GM18907 (cell line): ENCODE results near the gene SFTPA2.
"Not testable (repeated sequence)": the region's sequence is repeated elsewhere in the genome, so short reads cannot be mapped to it uniquely, and the experiment has no call there.

Experiments used
- ATAC-seq: cut with Tn5 transposase; IDR thresholded peaks from one replicate; pipeline ENCODE4 v1.9.1; 2021; ENCODE audit warnings: mild to moderate bottlenecking, moderate library complexity; ENCODE audit not compliant: unreplicated experiment

Gene SFTPA2

DNA sequence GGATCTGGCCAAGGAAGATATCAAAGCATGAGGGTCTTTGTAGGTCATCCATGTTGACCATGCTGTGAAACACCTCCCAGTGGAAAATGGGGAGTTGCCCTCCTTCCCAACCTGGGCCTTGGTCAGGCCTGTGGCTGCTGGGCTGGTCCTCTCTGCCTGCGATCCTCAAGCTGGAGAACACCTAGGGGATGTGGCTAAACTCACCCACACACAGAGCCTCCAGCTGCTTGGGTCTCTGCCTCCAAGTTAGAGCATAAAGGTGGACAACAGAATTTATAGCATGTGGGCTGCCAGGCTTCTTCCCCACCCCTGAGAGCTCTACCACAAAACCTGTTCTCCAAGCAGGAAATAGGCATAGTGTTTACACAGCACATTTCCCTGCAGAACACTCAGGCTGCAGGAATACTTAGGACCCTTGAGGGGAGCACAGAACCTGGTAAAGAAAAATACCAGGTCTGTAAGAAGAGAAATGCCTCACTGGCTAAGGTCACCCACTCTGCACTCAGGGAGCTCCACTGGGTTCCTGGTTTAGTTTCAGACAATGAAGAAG is at the start of gene SFTPA2:
Gene SFTPA2, minus strand, starts transcription at position 248 of the 550 bp plus-strand sequence. CDS start 924 bp downstream, outside the sequence.
- no peak for ATAC-seq

DNA sequence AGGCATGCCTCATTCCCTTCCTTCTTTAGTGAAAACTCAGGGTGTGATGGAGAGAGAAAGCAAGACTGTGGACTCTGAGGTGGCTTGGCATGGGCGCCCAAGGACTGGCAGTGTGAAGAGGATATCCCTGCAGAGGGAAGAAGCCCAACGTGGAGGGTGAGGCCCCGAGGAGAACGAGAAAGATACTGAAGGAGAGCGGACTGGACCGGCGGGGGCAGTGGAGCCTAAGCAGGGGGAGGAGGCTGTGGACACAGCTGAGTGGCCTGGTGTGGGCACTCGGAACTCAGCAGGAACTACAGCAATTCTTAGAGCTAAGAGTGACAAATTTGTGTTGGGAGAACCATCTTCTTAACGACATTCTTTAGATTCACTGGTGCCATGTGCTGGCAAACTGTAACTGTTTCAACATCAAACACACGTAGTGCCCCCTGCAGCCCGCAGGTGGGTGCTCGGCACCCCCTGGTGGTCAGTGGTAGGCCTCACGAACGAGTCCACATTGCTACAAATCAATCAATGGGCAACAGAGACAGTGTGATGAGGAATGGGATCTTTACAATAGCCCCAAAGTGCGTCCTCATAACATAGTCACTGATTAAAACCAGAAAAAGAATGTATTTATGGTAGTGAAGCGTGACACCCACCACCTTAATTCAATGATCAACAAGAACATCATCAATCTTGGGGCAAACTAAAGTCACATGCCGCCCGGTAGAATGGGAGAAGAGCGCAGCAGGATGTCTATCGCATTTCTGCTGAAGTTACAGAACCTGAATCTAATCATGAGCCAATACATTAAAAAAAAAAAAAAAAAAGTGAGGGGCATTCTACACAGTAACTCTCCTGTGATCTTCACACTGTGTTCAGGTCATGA is 48.5 kb upstream of the SFTPA2 start:
- ATAC-seq: no peak

DNA sequence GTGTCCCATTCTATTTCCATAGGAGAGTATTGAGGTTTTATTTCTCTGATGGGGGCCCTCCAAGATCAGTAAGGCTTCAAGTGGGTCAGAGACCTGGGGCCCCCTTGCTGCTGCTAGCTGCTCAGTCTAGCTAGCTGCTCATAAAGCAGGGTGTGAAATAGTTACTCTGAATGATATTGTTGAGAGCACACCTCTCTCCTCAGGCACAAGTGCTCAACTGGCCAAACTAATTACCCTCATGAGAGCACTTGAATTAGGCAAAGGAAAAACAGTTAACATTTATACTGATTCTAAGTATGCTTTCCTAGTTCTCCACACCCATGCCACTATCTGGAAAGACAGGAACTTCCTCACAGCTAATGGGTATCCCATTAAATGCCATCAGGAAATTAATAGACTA is 45.1 kb upstream of the SFTPA2 start:
- ATAC-seq: no peak

DNA sequence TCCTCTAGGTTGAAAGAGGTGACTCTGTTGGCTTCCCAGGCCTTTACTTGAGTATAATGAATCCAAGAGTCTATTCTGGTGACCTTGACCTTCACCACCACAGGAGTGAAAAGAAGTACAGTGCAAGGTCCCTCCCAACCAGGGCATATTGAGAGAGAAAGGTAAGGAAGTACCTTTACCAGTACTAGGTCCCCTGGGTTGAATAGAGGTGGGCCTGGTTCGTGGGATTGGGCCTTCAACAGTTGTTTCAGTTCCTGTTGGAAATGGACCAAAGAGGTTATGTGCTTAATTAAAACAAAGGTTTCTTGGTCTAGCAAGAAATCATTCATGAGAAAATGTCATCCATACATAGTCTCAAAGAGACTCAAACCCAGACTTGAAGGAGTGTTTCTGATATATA is 44.1 kb upstream of the SFTPA2 start:
- no peak for ATAC-seq

DNA sequence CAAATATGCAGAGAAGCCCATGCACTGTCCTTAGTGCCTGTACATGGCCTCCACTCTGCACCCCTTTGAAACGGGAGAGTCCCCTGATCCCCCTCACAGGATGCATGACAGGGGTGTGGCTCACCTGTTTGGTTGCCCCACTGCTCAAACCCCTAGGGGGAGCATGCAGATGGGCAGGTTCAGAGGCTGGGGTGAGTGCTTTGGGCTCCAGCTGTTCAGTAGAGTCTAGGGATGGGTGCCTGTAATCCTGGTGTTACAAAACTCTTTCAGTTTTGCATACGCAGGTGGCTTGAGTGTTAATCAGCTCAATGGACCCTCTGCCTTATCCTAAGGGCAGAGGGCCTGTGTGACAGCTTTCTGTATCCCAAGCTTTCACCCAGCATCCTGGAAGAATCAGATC is 42.7 kb upstream of the SFTPA2 start:
- no peak for ATAC-seq

DNA sequence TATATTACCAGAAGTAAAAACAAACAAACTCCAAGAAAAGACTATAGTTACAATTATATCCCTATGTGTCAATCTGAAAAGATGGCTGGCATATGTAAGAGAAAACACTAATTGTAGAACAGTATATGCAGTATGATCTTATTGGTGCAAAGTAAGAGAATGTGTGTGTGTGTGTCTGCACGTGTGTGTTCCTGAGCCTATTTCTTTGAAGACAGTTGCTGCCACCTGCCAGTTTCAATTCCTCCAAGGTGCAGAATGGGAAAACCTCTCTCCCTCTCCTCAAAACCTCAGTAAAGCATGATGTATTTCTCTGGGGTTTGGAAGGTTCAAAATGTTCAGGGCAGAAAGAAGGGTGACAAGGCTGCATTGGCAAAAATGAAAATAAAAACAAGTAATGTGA is 41.7 kb upstream of the SFTPA2 start:
- no peak for ATAC-seq

DNA sequence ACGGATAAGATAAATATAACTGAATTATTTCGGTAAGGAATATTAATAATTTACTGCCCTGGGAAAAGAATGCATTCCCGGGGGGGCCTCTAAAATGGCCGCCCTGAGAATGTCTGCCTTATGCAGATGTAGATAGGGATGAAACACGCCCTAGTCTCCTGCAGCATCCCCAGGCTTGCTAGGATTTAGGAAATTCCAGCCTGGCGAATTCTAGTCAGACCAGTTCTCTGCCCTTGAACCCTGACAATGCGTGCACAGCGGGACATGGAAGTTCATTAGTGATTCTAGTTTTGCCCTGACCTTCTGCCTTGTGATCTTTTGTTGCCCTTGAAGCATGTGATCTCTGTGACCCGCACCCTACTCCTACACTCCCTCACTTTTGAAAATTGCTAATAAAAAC is 39.4 kb upstream of the SFTPA2 start:
- ATAC-seq: not testable (repeated sequence)

DNA sequence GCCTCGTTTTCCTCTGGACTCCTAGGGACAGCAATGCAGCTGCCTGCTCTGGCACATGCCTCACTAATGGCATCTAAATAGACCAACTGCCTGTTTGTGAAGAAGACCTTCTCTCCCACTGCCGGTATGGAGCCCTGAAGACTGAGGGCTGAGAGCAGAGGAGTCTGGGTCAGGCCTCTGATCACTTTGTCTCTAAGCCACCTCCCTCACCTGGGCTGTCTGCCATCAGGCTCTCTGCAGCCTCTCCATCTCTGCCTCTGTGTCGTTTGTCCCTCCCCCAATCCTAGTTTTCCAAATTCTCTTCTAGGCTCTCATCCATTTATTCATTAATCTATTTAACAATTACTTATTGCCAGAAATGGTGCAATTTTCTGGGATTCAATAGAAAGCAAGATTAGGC is 35.3 kb upstream of the SFTPA2 start:
- ATAC-seq: no peak

DNA sequence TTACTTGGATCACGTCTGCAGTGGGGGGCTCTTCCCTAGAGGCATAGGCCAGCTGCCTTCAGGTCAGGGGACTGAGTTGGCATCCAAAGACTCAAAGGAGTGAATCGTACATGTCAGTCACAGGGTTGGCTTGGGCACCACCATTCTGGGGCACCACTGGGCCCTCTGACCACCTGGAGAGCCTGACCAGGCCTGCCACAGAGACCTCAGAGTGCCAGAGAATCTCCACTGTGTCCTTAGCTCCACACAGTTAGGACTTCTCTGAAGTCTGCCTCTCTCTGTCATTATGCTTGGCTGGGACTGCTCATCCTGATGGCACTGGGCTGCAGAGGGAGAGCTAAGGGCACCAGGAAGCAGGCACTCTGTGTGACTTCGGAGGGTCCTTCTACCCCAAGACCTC is 34.4 kb upstream of the SFTPA2 start:
- ATAC-seq: not testable (repeated sequence)

DNA sequence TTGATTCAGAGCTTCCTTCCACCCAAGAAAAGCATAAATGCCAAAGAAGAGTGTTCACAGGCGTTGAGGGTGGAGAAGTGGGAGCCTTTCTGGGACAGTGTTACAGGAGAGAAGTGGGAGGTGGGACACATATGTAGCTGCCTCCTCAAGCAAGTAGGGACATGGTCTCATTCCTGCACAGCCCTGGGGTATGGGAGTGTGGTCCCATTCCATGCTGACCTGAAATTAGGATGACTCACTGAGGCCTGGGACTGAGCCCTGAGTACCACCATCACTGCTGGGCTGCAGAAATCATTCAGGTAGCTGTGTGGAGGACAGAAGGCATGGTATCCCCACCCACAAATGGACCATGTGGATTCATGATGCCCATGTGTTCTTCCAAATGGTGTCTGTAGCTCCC is 33.2 kb upstream of the SFTPA2 start:
- ATAC-seq: no peak

DNA sequence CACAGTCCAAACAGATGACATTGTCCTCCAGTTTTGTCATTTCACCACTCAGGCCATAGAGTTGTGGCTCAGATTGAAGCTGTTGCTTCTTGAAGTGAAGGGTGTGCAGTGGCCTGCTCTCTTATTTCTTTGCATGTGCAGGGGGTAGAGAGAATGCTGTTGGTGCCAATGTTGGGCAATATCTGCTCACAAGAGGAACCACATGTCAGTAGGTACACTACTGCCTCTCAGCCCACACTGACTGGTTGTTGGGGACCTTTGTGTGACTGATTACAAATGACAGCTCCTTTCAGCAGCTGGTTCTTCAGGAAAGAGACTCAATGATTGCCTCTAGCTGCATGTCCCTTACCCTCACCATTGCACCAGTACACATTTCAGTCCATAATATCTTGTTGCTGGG is 28.6 kb upstream of the SFTPA2 start:
- no peak for ATAC-seq

DNA sequence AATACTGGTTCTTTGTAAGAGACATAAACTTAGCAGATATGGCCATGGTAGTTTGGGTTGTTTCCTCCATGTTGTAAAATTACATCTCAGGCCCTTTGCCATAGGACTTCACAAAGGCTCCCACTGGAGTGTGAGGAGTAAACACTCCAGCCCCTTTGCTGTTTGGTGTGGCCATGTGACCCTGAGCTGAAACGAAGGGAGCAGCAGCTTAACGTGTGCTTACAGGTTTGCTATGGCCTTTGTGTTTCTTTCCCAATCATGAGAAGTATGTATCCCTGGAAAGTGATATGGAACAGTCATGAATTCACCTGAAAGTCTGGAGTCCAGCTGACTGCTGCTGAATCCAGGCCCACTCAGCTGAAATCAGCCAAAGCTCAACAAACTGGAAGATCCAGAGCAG is 26.7 kb upstream of the SFTPA2 start:
- ATAC-seq: no peak

DNA sequence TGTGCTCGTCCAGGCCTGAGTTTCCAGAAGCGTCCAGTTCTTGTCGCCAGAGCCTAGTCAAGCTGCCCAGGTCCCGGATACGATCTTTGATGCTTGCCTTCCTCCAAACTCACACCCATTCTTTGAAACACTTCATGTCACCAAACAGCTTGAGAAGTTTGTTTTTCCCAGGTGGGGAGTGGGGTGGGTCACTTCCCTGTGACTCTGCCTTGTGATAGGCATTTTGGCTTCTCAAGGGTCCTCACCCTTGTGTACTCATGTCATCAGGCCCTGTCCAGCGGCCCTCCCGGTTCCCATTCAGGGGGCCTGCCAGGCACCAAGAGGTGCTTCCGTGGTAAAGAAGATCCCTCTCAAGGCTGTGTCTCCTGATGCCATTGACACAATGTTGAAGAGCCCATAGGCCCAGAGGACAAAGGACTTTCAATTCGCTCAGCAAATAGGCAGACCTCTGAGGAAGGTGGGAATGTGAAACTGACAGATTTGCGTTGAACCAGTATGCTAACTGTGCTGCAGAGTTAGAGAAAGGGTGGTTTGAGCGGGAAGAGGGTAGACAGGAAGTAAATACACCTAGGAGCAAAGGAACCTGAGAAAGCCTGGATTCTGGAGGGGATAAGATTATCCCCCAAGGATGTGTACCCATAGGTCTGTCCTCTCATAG is 25.8 kb upstream of the SFTPA2 start:
- ATAC-seq: no peak

DNA sequence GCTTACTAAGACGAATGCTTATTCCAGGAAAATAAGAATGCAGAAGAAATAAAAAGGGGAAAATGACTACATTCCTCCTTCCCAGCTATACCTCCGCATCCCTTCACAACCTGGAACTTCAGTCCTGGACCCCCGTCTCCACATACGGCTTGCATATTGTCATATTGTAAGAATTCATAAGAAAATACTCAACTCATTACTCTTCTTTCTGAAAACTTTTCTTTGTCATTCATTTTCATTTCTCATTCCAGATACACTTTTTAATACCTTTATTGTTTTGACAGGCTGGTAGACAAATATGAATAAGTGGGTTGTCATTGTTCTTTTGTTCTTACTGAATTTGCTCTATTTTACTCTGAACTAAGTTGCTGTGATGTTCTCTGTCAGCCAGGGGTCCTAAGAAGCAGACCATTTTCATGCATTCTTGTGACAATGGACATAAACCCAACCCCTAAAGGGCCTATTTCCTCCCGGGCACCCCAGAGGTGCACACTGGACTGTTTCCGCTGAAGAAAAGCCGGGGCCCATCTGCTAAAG is 23.3 kb upstream of the SFTPA2 start:
- ATAC-seq: no peak

DNA sequence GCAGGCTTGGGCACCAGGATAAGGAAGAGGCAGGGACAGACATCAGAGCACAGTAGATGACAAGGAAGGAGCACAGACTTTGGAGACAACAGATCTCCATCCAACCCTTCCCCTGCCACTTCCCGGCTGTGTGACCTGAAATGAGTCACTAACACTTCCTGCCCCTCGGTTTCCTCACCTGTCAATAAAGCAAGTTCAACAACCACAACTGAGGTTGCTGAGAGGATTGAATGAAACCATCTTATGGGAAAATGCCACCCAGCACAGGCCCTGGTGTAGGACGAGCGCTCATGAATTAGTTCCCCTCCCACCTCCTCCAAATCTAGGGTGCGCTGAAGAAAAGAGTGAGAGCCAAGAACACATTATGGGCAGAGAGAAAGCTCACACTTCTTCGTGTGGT is 22.7 kb upstream of the SFTPA2 start:
- not testable (repeated sequence) for ATAC-seq

DNA sequence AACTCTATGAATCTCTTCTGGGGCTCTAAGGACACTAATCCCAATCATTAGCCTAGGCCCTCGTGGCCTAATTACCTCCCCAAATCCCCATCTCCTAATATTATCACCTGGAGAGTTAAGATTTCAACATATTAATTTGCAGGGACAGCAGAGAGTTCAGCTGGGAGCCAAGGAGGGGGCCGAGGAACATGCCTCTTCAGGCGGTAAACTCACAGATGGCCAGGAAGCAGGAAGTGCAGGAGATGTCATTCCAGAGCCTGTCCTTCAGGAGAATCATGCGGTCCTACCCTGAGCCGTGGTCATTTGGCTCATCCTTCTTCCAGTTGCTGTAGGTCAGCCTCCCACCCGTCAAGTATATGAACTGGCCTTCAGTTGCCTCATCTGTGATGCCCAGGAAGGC is 21.9 kb upstream of the SFTPA2 start:
- ATAC-seq: no peak

DNA sequence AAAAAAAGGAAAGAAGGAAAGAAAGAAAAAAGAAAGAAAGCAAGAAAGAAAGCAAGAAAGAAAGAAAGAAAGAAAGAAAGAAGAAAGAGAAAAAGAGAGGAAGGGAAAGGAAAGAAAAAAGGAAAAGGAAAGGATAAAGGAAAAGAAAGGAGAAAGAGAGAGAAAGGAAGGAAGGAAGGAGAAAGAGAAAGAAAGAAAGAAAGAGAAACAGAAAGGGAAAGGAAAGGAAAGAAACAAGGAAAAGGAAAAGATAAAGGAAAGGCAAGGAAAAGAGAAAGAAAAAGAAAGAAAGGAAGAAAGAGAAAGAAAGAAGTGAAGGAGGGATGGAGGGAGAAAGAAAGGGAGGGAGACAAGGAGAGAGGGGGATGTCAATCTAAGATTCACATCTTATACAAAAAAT is 20.8 kb upstream of the SFTPA2 start:
- no peak for ATAC-seq

DNA sequence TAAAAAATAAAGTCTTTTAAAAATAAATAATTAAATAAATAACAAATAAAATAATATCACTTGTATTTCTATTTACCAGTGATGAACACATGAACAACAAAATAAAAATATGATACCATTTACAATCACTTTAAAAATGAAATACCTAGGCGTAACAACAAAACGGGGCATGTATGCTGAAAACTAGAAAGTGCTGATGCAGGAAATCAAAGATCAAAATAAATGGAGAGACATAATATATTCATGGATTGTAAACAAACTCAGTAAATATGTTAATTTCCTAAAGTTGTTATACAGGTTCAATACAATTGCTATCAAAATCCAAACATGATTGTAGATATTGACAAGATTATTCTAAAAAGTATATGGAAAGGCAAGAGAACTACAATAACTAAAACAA is 19.2 kb upstream of the SFTPA2 start:
- no peak for ATAC-seq

DNA sequence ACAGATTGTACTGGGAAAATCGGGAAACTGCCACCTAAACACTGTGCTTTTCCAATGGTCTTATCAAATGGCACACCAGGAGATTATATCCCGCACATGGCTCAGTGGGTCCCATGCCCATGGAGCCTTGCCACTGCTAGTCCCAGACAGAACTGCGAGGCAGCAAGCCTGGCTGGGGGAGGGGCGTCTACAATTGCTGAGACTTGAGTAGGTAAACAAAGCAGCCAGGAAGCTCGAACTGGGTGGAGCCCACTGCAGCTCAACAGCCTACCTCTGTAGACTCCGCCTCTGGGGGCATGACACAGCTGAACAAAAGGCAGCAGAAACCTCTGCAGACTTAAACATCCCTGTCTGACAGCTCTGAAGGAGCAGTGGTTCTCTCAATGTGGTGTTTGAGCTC is 10.4 kb upstream of the SFTPA2 start:
- ATAC-seq: not testable (repeated sequence)

DNA sequence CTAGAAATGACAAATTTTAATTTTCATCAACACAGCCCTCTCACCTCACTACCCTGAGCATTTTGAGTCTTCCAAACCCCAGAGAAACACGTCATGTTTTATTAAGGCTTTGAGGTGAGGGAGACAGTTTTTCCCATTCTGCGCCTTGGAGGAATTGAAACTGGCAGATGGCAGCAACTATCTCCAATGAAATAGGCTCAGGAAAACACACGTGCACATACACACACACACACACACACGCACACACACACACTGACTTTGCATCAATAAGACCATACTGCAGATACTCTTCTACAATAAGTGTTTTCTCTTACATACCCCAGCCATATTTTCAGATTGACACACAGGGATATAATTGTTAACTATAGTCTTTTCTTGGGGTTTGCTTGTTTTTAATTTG is 3.2 kb upstream of the SFTPA2 start:
- no peak for ATAC-seq

DNA sequence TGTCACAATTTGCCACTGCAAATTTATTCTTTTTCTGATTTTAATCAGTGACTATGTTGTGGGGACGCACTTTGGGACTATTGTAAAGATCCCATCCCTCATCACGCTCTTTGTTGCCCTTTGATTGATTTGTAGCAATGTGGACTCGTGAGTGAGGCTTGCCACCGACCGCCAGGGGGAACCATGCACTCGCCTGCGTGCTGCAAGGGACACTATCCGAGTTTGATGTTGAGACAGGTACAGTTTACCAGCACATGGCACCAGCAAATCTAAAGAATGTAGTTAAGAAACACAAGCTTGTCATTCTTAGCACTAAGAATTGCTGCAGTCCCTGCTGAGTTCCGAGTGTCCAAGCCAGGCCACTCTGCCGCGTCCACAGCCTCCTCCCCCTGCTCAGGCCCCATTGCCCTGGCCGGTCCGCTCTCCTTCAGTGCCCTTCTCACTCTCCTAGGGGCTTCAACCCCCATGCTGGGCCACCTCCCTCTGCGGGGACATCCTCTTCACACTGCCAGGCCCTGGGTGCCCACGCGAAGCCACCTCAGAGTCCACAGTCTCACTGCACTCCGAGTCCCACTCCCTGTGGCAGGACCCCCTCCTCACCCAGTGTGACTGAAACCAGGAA is 2.0 kb upstream of the SFTPA2 start:
- peak; percentile 81 for ATAC-seq
